NCI-H748 (cell line): ENCODE data around the gene RPL28.
"Not testable (repeated sequence)": the region's sequence is repeated elsewhere in the genome, so short reads cannot be mapped to it uniquely, and the experiment has no call there.

Source experiments
- DNase-seq: peaks from one replicate; lab custom pipeline; 2025; ENCODE audit not compliant: unreplicated experiment; lab: John Stamatoyannopoulos, UW

RPL28 gene

DNA sequence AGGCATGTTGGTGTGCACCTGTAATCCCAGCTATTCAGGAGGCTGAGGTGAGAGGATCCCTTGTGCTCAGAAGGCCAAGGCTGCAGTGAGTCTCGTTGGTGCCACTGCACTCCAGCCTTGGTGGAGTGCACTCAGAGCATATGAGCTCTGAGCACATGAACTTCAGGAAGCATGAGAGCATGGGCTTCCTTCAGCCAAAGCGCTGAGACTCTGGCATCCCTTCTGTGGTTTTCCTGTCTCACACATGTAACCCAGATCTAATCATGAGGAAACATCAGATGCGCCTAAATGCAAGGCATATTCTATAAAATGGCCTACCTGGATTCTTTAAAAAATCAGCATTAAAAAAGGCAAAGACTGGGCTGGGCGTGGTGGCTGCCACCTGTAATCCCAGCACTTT, 35.5 kb downstream of the RPL28 start:
- not testable (repeated sequence) for DNase-seq

DNA sequence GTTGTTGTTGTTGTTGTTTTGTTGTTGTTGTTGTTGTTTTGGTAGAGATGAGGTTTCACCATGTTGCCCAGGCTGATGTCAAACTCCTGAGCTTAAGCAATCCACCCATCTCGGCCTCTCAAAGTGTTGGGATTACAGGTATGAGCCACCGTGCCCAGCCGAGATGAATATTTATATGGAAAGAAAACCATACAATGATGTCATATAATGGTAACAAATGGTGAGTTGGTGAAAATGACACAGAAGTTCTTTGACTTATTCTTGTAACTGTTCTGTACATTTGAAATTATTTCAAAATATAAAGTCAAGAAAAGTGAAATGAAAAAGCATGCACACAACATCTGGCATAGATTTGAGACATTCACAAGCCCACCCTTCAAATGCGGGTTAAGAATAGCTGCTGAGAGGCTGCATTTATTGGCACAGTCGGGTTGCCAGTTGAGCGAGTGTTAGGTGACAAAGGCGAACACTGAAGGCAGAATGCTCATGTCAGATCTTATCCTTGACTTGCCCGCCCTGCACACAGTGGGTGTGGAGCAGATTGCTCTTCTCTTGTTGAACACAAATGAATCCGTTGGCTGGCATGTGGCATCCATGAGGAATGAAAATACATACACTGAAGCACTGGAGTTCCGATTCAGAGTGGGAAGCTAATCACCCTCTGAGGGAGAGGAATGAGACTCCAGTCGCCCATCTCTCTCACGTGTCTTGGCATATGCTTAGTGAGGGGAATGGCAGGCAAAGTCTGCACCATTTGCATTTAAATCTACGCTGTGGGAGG, 37.7 kb downstream of the RPL28 start:
- no peak for DNase-seq

DNA sequence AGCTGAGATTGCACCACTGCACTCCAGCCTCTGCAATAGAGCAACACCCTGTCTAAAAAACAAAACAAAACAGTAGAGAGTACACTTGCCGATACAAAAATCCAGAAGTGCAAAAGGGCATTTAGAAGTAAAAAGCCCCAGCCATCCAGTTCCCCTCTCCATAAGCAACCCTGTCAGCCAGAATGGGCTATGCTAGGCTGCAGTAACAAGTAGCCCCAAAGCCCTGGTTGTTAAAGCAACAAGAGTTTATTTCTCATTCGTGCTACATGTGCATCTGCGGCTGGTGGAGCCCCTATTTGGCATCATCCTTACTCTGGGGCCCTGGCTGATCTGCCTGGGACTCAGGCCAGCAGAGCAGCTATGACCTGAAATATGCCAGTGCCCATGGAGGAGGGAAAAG, 38.8 kb downstream of the RPL28 start:
- no peak for DNase-seq

DNA sequence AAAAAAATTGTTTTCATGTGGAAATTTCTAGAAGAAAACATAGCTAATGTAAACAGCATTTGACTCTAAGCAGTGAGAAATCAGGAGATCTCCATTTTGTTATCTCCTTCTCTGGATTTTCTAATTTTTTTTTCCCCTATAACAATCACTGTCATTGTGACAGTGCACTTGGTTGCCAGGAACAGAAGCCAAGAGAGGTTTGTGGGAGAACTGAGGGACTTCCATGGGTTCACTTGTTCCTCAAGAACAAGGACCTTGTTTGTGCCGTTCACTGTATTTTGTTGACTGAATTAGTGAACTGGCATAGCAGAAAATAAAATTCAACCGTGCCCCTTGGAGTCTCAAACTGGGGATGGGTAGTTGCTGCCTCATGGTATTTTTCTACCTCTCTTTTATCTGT, 40.3 kb downstream of the RPL28 start:
- DNase-seq: no peak

DNA sequence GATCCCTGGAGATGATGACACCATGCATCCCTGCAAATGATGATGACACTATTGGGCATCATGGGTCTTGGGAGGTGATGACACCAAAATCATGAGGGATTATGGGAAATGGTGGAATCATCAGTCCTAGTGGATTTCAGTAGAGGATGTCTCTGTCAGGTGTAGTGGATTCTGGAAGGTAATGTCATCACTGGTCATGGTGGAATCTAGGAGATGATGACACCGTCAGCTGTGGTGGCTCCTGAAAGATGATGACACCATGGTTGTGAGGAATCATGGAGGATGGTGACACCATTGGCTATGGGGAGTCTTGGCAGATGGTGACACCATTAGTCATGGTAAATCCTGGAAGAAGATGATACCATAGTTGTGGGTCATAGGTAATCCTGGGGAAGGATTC, 45.5 kb downstream of the RPL28 start:
- DNase-seq: no peak

DNA sequence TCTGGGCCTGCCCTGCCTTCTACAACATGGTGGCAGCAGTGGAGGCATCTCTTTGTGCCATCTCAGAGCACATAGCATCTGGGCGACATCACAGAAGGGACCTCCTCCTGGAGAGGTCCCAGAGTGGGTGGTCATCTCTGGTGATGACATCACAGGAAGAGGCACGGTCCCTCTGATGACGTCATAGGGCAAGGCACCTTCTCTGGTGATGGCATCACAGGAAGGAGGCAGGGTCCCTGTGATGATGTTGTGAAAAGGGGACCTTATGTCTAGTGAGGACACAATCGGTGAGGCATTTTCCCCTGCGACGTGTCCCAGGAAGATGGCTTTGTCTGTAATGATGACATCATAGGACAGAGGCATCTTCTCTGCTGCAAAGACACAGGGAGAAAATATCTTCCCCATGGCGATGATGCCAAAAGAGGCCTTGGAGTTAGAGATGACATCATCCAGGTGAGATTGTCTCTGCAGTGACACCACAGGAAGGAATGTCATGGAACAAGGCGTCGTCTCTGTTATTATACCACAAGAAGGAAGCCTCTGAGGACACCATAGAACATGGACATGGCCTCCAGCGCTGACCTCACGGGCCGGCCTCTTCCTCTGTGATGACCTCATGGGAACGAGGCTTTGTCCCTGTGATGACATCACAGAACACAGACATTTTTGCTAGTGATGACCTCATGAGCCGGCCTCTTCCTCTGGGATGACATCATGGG, 46.7 kb downstream of the RPL28 start:
- no peak for DNase-seq

DNA sequence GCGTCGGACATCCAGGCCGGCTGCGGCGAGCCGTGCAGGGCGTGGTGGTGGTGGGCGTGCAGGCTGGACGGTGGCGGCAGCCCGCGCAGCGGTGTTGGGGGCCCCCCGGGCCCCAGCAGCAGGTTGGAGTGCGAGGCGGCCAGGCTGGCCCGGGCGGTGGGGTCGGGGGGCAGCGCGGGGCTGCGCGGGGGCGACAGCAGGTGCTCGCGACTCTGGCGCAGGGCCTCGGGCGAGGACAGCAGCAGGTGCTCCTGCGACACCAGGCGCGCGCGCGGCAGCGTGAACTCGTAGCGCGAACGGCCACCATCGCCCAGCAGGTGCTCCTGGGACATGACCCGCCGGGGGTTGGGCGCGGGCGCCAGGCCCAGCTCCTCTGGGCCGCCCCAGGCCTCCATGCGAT, 47.6 kb downstream of the RPL28 start:
- DNase-seq: no peak

DNA sequence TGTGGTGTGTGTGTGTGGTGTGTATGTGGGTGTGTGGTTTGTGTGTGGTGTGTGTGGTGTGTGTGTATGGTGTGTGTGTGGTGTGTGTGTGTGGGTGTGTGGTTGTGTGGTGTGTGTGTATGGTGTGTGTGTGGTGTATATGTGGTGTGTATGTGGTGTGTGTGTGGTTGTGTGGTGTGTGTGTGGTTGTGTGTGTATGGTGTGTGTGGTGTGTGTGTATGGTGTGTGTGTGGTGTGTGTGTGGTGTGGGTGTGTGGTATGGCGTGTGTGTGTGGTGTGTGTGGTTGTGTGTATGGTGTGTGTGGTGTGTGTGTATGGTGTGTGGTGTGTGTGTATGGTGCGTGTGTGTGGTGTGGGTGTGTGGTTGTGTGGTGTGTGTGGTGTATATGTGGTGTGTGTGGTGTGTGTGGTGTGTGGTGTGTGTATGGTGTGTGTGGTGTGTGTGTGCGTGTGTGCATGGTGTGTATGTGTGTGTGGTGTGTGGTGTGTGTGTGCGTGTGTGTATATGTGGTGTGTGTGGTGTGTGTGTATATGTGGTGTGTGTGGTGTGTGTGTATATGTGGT, 48.7 kb downstream of the RPL28 start:
- DNase-seq: no peak

DNA sequence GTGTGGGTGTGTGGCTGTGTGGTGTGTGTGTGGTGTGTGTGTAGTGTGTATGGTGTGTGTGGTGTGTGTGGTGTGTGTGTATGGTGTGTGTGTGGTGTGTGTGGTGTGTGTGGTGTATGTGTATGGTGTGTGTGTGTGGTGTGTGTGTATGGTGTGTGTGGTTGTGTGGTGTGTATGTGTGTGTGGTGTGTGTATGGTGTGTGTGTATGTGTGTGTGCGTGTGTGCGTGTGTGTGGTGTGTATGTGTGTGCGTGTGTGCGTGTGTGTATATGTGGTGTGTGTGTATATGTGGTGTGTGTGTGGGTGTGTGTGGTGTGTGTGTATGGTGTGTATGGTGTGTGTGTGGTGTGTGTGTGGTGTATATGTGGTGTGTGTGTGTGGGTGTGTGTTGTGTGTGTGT, 49.3 kb downstream of the RPL28 start:
- no peak for DNase-seq

DNA sequence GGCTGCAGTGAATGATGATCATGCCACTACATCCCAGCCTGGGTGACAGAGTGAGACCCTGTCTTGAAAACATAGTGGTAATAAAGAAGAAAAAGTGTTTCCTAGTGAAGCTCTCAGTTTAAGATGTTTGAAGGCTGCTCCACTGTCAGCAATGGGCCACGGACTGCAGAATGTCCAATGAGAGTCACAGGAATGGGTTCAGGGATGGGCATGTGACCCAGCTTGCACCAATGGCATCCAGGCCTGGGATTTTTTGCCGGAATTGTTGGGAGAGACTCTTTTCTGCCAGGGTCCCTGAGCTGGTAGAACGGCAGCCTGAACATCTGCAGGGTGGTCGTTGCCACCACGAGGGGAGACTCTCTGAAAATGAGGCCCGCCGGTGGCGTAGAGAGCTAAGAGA, 51.1 kb downstream of the RPL28 start:
- DNase-seq: no peak

DNA sequence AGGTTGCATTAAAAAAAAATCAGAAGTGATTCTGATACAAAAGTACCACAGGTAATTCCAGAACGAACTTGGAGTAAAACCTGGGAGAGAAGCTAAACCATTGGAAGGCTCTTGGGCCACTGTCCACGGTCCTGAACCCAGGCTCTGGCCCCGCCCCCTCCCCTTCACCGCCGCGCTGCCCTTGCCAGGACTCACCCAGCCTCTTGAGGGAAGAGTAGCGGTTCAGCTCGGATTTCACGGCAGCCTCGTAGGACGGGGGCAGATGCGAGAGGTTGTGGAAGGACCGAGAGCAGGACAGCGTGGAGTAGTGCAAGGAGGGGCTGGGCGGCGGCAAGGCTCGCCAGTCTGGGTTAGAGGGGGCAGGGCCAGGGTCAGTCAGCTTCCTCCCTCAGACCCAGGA, 51.7 kb downstream of the RPL28 start:
- peak; percentile 44 for DNase-seq

DNA sequence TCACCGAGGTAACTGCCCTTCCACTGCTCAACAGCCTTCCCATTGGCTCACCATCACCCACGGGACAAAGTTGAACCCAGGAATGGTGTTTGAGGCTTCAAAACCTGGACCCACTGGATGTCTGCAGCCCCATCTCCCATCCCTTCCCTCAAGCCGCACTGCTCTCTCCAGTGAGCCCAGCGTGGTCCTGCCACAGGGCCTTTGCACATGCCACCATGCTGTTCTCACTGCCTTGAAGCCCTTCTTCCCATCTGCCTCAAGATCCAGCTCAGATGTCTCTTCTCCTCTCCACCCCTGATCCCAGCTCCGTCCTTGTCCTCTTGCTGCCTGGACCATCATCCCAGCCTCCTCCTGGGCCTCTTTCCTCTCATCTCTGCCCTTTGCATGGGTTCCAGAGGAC, 53.3 kb downstream of the RPL28 start:
- DNase-seq: no peak

DNA sequence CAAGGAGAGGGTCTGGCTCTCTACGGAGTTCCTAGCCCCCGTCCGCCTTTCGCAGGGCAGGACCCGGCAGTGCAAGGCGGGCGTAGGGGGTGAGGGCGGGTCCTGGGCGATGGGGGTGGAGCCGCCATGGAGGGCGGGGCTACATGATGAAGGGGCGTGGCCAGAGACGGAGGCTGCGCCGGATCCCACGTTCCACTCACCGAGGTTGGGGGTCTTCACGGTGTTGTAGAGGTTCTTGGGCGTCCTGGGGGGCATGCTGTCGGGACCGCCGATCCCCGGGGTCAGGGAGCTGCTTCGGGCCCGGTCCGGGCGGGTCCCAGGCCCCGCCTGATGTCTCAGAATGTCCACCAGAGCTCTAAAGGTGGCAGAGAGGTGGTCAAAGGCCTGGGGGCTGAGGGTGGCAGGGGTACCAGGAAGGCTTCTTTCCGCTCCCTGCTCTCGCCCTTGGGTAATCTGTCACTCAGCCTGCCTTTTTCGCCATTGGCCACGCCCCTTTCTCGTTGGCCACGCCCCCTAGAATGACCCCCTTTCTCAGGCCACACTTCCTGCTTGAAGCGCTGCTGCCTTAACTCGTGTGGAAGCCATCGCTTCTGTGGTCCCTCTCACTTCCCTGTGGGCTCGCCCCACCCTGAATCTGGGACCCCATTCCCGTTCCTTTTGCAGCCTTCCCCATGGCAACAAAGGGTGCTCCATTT, 54.8 kb downstream of the RPL28 start:
- no peak for DNase-seq

DNA sequence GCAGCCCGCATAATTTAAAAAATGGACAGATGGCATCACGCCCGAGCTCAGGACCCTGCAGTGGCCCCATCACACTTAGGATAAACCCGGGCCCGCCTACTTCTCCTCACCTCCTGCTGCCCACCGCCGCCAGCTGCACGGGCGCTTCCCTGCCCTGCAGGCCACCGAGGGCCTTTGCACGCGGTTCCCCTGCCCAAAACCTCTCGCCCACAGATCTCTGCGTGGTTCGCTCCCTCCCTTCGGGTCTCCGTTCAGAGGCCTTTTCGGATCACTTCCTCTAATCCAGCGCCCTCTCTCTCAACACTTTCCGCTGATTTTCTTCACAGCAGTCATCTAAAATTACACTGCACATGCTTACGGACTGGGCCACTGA, 55.6 kb downstream of the RPL28 start:
- DNase-seq: no peak

DNA sequence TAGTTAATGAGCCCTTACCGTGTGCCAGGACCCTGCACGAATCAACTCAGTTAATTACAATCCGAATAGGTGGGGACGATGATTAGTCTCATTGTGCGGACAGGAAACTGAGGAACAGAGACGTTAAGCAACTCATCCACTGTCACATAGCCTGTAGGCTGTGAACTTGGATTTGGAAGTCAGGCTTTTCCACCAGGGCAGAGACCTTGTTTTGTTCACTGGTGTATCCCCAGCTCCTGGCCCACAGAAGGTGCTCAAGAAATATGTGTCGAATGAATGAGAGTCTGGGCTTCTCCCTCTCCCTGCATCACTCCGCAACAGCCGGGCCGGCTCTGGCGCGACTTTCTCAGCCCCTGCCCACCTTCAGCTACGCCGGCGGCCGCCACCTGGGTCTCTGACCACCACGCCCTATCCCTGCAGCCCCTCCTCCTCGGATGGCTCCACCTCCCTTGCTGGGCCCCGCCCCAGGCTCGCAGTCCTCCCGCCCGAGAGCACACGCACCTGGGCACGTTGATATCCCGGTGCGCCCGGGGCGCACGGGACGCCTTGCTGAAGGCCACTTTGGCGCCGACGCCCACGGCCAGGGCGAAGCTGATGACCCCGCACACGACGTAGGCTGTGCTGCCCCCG, 56.1 kb downstream of the RPL28 start:
- DNase-seq: peak; percentile 88

DNA sequence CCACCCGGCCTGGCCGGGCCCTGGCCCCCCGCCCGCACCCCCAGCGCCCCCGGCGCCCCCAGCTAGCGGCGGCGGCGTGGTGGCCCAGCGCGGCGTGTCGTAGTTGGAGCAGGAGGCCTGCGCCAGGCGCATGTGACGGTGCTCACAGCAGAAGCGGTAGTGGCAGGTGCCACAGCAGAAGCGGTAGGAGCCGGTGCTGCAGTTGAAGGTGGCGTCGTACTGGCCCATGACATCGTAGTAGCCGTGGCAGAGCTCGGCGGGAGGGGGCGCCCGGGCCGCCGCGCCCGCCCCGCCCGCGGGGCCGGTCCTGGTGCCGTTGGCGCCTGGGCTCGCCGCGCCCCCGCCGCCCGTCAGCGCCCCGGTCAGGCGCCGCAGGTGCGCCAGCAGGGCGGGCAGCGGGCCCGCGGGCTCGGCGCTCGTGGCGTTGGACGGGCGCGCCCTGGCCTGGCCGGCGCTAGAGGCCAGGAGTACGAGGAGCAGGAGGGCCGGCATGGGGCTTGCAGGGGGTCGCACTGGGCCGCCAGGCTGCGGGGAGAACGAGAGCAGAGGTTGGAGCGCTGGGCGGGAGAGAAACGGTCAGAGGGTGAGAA, 56.7 kb downstream of the RPL28 start:
- peak; percentile 77 for DNase-seq

DNA sequence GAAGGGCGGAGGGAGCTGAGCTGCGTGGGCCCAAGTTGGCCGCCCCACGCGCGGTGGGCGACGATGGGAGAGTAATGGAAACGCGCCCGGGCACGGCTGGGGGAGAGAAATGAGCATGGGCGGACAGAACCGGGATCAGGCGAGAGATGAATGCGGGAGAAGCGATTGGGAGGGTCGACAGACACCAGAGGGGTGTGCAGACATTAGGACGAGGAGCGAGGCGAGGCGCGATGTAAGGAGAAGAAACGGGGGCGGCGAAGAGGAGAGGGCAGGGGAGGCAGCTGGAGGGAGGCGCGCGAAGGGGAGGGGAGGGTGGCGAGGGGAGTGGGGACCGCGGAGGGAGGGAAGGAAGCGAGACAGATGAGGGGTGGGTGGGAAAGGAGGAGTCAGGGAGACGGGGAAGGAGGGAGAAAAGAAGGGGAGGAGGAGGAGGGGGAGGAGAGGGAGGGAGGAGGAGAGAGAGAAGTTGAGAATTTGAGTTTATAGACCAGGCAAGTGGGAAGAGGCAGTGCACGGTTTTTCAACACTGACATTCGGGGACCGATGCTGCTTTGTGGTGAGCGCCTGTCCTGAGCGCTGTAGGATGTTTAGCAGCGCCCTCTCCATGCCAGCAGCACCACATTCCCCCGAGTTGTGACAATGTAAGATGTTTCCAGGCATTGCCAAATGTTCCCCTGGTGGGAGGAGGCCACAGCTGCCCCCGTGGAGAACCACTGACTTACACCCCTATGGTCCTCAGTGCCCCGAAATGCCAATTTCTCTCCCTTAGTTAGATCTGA, 57.5 kb downstream of the RPL28 start, which contains the start of gene SHISA7:
Gene SHISA7, minus strand, starts transcription at position 256 of the 779 bp plus-strand sequence. CDS start 437 bp downstream, outside the sequence.
- DNase-seq: peak; percentile 75

DNA sequence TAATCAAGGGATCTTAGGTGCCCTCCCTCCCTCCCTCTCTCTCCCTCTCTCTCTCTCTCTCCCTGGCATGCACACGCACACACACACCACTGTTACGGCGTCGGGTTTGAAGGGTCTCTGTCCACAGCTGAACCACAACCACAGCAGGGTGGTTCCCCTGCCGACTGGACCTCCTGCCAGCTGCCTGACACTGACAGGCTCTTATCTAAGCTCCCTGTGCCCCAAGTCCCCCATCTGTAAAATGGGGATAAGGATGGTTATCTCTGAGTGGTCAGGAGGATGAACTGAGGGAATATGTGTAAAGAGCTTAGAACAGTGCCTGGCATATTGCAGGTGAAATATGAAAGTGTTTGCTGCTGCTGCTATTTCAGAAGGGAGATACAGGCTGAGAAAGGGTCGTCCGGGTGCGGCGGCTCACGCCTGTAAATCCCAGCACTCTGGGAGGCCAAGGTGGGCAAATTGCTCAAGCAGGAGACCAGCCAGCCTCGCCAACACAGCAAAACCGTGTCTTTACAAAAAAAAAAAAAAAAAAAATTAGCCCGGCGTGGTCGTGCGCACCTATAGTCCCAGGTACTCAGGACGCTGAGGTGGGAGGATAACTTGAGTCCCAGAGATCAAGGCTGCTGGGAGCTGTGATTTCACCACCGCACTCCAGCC, 58.2 kb downstream of the RPL28 start:
- DNase-seq: no peak

DNA sequence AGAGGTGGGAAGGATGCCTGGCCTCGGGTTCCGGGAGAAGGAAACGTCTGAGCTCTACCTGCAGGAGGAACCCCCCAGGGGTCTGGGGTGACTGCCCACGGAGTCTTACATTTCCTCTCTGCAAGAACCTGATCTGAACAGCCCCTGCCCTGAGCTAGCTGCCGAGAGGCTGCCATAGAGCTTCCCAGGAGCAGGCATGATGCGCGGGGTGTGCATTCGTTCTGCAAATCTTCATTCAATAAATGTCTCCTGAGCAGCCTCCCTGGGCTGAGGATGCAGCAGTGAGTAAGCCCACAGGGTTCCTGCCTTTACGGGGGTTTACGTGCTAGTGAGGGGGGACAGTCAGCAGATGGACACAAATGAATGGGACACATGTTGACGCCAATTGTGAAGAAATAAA, 58.9 kb downstream of the RPL28 start:
- DNase-seq: no peak

DNA sequence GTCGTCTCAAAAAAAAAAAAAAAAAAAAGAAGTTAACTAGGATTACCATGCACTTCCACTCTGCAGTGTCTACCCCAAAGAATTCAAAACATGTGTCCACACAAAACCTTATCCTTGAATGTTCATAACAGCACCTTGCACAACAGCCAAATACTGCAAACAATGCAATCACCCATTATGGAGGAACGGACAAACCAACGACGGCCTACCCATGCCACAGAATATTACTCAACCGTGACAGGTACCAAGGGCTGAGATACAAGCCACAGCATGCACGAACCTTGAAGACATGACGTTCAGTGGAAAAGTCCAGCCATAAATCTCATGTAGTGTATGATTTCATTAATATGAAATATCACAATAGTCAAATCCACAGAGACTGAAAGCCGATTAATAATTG, 60.3 kb downstream of the RPL28 start:
- DNase-seq: no peak
